Measurements from ENCODE around the gene THAP7.

DNA sequence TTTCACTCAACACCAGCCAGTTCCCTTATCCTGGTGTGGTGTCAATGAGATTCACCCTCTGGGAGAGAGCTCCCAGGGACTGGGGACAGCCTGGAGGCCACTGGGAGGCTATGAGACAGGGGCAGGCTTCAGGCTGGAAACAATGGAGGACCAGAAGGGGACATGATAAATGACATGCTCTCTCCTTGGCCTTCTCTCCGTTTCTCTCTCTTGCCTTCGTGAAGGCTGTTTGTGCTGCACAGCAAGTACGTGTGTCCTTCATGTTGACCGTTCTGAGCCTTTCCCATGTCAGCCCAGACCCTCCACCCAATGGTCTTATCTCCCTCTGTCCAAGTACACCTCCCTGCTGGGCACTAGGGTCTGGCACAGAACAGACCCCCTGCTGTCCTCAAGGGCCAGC is 21.4 kb downstream of the THAP7 start:
- TF ChIP-seq CTCF (IDR thresholded peaks at IDR 0.05) = no peak
- no peak for TF ChIP-seq POLR2AphosphoS5 (IDR thresholded peaks at IDR 0.05)
- no peak for TF ChIP-seq POLR2A (IDR thresholded peaks at IDR 0.05)
- TF ChIP-seq EP300 (IDR thresholded peaks at IDR 0.05) = no peak
